LoVo (cell line): ENCODE measurements around the gene IL20RB.
"Not testable (repeated sequence)": the region's sequence is repeated elsewhere in the genome, so short reads cannot be mapped to it uniquely, and the experiment has no call there.

Experiments used
- DNase-seq: peaks from one replicate; pipeline ENCODE4 v3.0.0-alpha.2; 2016; ENCODE audit warnings: low spot score

IL20RB gene

GRCh38 chr3:136946978-136947377, 10.8 kb upstream of the IL20RB start:
- no peak for DNase-seq

- no peak for DNase-seq
Measured at GRCh38 chr3:136947477-136947876, 10.3 kb upstream of the IL20RB start.

GRCh38 chr3:136949146-136949545, 8.6 kb upstream of the IL20RB start:
- DNase-seq = no peak

- DNase-seq = no peak
Measured at GRCh38 chr3:136949708-136950107, 8.1 kb upstream of the IL20RB start.

- no peak for DNase-seq
Measured at GRCh38 chr3:136950623-136951022, 7.2 kb upstream of the IL20RB start.

GRCh38 chr3:136952292-136952691, 5.5 kb upstream of the IL20RB start:
- no peak for DNase-seq

GRCh38 chr3:136954251-136954650, 3.5 kb upstream of the IL20RB start:
- DNase-seq = no peak

- DNase-seq = no peak
Measured at GRCh38 chr3:136954980-136955780, 2.6 kb upstream of the IL20RB start.

GRCh38 chr3:136955813-136956212, 2.0 kb upstream of the IL20RB start:
- DNase-seq = peak; percentile 90

- DNase-seq = no peak
Measured at GRCh38 chr3:136956971-136957370, 812 bp upstream of the IL20RB start.

- DNase-seq = no peak
Measured at GRCh38 chr3:136958939-136959338, 1.2 kb downstream of the IL20RB start.

GRCh38 chr3:136959599-136959998, 1.8 kb downstream of the IL20RB start:
- DNase-seq = no peak

- DNase-seq = peak; percentile 66
Measured at GRCh38 chr3:136960838-136961836, 3.4 kb downstream of the IL20RB start.

- DNase-seq = no peak
Measured at GRCh38 chr3:136962927-136963326, 5.1 kb downstream of the IL20RB start.

GRCh38 chr3:136969539-136969938, 11.8 kb downstream of the IL20RB start:
- DNase-seq = not testable (repeated sequence)

GRCh38 chr3:136973352-136973751, 15.6 kb downstream of the IL20RB start:
- DNase-seq = no peak

- no peak for DNase-seq
Measured at GRCh38 chr3:136974670-136975069, 16.9 kb downstream of the IL20RB start.

- no peak for DNase-seq
Measured at GRCh38 chr3:136979204-136979603, 21.4 kb downstream of the IL20RB start.

GRCh38 chr3:136979684-136980083, 21.9 kb downstream of the IL20RB start:
- no peak for DNase-seq

GRCh38 chr3:136982033-136982432, 24.2 kb downstream of the IL20RB start:
- DNase-seq = no peak

- no peak for DNase-seq
Measured at GRCh38 chr3:136982520-136983138, 24.8 kb downstream of the IL20RB start.

- peak; percentile 84 for DNase-seq
Measured at GRCh38 chr3:136984837-136985236, 27.1 kb downstream of the IL20RB start.
